HG02798 (cell line): Measurements from ENCODE around the gene WDR48.

Source experiments
- ATAC-seq: cut with Tn5 transposase; IDR thresholded peaks from one replicate; pipeline ENCODE4 v1.9.1; 2021; ENCODE audit warnings: mild to moderate bottlenecking; ENCODE audit not compliant: unreplicated experiment, poor library complexity

WDR48 gene

DNA sequence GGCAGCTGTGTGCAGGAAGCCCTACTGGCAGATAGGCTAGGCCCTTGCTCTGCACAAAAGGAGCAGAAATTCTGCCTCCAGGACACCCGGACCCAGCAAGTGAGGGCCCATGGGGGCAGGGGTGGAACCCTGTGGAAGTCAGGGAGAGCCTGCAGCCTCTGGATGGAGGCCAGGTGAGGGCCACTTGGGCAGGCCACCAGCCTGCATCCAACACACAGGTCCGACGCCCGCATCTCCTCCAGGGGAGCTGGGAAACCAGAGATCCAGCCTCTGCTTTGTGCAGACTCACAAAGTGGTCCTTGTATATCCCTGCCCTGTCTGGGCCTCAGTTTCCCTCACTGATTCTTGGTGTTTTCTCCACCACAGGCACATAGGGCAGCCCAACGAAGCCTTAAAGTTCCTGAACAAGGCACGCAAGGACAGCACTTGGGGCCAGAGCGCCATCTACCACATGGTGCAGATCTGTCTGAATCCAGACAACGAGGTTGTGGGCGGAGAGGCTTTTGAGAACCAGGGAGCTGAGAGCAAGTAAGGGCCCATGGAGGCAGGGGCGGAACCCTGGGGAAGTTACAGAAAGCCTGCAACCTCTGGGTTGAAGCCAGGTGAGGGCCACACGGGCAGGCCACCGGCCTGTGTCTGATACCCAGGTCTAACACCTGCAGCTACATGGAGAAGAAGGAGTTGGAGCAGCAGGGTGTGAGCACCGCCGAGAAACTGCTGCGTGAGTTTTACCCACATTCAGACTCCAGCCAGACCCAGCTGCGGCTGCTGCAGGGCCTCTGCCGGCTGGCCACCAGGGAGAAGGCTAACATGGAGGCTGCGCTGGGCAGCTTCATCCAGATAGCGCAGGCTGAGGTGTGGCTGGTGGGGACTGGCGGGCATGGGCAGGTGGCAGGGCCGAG, 85.0 kb downstream of the WDR48 start:
- ATAC-seq = no peak

GRCh38 chr3:39137435-39137936, 85.7 kb downstream of the WDR48 start:
- ATAC-seq = no peak

DNA sequence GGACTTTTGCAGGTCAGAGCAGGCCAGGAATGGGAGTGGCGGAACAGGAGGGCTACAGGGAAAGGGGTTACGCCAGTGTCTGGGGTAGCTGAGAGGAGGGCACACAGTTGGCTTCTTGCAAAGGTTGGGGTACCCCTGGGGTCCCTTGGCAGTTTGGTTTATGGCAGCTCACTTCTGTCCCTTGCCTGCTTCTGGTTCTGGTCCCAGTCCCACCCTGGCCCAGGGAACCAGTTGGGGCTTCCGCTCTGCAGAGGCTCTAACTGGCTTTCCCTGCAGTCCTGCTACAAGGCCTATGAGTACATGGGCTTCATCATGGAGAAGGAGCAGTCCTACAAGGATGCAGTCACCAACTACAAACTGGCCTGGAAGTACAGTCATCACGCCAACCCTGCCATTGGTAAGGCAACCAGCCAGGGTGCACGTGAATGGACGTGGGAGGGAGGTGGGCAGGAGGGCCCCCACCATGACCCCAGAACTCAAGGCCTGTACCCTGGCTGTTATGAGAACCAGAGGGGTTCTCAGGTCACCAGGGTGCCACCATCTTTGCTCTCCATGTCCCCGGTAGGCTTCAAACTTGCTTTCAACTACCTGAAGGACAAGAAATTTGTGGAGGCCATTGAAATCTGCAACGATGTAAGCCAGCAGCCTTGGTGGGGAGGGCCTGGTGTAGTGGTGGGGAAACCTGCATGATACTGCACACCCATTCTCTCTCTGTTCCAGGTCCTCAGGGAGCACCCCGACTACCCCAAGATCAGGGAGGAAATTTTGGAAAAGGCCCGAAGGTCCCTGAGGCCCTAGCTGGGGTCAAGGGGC, 86.4 kb downstream of the WDR48 start:
- ATAC-seq = no peak

- no peak for ATAC-seq
Observed at GRCh38 chr3:39138804-39139415, 87.1 kb downstream of the WDR48 start.

GRCh38 chr3:39139442-39139841, 87.6 kb downstream of the WDR48 start:
- ATAC-seq = no peak

DNA sequence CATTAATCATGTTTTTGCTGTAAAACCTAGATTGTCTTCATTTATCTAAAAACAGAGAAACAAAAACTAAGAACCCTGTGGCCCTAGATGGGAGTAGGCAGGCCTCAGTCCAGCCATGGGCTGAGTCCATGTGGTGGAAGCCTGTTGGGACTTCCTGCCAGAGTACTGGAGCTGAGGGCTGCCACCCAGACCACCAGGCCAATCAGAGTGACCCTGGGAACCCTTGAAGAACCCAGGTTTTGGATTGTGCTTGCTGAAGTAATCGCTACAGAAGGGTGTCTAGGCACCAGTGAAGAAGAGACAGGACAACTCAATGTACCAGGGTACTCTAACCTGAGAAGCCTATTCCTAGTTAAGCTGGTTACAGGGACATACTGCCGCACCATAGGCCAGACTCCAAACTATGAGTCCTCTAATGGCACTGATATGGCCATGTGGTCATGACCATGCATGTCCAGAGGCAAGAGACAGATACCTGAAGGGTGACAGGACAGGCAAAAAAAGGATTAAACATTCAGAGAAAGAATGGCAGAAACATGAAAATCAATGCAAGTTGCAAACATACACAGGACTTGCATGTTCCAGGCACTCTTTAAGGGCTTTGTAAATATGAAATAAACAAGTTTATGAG, 88.6 kb downstream of the WDR48 start:
- no peak for ATAC-seq

- no peak for ATAC-seq
Observed at GRCh38 chr3:39141171-39141995, 89.6 kb downstream of the WDR48 start.

- ATAC-seq = no peak
Observed at GRCh38 chr3:39142067-39142466, 90.3 kb downstream of the WDR48 start.

DNA sequence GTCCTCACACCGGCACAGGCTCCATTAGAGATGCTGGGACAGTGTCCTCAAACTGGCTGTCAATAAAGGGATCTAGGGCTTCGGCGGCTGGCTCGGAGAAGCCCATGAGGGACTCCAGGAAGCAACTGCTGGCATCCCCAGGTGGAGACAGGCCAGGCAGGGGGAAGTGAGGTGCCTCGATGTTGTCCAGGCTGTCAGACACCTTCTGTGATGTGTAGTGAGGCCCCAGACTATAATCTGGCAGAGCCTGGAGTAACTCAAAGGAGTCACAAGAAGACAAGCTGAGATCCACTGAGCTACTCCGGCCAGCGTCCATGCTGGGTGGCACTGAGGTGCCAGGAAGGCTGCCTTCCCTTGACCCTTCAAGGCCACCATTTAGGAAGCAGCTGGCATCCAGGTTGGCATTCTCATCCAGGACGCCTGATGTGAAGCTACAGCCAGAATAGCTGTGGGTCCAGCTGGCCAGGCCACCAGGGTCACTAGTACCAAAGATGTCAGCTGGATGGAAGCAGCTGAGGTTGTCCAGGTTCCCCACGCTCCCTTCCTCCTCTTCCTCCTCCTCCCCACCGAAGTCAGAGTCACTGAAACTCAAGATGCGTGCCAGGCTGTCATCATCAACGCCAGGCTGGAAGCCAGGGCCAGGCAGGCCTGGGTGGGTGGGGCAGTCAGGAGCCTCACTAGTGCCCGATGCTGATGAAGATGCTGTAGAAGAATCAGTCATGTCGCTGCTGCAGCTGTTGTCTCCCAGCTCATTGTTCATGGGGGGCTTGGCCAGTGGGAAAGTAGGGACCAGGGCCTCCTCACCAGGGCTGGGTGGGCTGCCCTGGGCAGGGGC, 91.5 kb downstream of the WDR48 start:
- ATAC-seq = no peak

DNA sequence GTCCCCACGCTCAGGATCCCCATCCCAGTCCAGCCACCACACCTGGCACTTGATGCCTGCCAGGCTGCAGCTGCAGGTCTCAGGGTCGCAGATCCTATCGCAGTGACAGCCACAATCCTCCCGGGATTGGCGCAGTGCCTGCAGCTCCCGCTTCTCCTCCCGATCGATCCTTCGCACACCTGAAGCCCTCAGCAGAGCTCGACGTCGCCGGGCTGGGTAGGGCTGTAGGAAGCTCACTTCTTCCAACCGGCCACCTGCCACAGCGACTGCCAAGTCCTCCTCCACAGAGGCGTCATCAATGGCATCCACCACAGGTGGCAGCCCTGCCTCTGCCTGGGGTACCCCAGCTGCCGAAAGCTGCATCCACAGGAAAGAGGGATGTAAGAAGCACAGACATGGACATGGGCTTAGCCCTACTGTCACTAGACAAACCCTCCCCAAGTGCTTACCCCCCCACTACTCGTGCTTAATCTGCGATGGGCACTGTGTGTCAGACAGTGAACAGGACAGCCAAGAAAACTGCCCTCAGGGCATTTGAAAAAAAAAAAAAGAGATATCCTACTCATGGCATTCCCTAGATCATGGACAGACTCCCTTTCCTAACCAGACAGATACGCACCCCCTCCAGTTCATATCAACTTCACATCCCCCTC, 92.4 kb downstream of the WDR48 start:
- ATAC-seq = no peak

GRCh38 chr3:39144748-39145380, 93.0 kb downstream of the WDR48 start:
- no peak for ATAC-seq

DNA sequence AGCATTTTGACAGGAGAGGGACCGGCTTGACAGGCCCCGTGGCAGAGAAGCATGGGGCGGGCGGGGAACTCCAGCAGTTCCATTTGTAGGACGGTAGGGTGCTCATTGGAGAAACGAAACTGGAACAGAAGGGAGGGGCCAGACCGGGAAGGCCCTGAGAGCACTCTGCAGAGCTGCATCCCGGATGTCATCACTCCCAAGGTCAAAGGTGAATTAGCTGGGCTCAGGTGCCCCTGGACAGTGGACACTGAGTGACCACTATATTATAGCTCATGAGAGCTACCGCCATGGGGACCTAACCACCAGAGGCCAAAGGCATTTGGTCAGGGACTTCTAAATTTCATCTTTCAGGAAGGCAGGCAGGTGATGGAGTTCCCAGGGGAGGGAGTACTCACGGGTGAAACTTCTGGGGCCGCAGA, 94.3 kb downstream of the WDR48 start:
- ATAC-seq = no peak
